Body of pancreas (tissue), 4 donors: ENCODE measurements around the gene GPC1. TPM values are rescaled to one million over a fixed set of nuclear protein-coding genes. Genes with fewer than 3 reads are reported as not detected.
A peak's percentile ranks its signal among the peaks of the same experiment; 100 is the strongest.

Source experiments
- ATAC-seq: fragments of 150-250 bp; one replicate; pipeline ENCODE4 v1.9.1; 2016
- DNase-seq, 4 donors: peaks; one replicate each; pipeline ENCODE4 v3.0.0-alpha.2; 2019
- H3K27ac ChIP-seq, 4 donors: fragments of 200-600 bp; sonication (generic); 1 replicate in 3 of 4; 2 replicates in 1 of 4; pipeline versions ENCODE4 v1.5.1 to v1.6.1; 2016 to 2019; ENCODE audit warnings: mild to moderate bottlenecking in 1 of 4, mixed read lengths in 1 of 4, moderate library complexity in 1 of 4
- H3K27me3 ChIP-seq, 2 donors: fragments of 200-600 bp; sonication (generic); one replicate each; pipeline ENCODE4 v1.6.0; 2016; ENCODE audit warnings: mild to moderate bottlenecking in 1 of 2
- H3K36me3 ChIP-seq, 2 donors: fragments of 200-600 bp; sonication (generic); replicated peaks in 1 of 2; 2 replicates each; pipeline ENCODE4 v1.5.1; 2016; ENCODE audit warnings: low read depth in 2 of 2; ENCODE audit not compliant: insufficient read depth in 1 of 2
- H3K4me1 ChIP-seq: fragments of 200-600 bp; sonication (generic); one replicate; pipeline ENCODE4 v1.6.0; 2016
- H3K4me3 ChIP-seq, 2 donors: fragments of 200-600 bp; sonication (generic); 1 replicate in 1 of 2; 2 replicates in 1 of 2; pipeline ENCODE4 v1.5.1; 2016 to 2019
- H3K9me3 ChIP-seq, 3 donors: fragments of 200-600 bp; sonication (generic); 1 replicate in 2 of 3; 2 replicates in 1 of 3; pipeline ENCODE4 v1.5.1; 2016
- POLR2A ChIP-seq, 3 donors: fragments of 450-650 bp; IDR thresholded peaks; one replicate each; pipeline ENCODE4 v1.6.1; 2016; ENCODE audit warnings: antibody characterized with exemption in 3 of 3, mild to moderate bottlenecking in 2 of 3
- WGBS, 2 donors: methylation state at CpG; one replicate each; pipeline ENCODE4 v1.1.5; 2017; 5-methylcytosine and 5-hydroxymethylcytosine counted together
- intact Hi-C: fragments of 100-400 bp; cut with DNase I; formaldehyde crosslinking; loops from one replicate; pipeline ENCODE4 v1.15.1; 2023
- total RNA-seq, 2 donors: library from RNA; depleted of rRNA; stranded (reverse); fragments of >200 nt; gene quantifications; one replicate each; pipeline ENCODE4 v1.1.0, GENCODE V29; 2016
- TF ChIP-seq, protein P1 (sequence below), 7 experiments: fragments of 450-650 bp in 4 of 7; fragments of 200-600 bp in 3 of 7; sonication (generic) in 3 of 7; IDR thresholded peaks; one replicate each; pipeline ENCODE4 v1.5.1; 2016 to 2019; ENCODE audit warnings: antibody characterized with exemption in 7 of 7

GPC1 gene
- total RNA-seq, 2 donors from 2014 or later: 23.3 to 30.7 TPM

DNA sequence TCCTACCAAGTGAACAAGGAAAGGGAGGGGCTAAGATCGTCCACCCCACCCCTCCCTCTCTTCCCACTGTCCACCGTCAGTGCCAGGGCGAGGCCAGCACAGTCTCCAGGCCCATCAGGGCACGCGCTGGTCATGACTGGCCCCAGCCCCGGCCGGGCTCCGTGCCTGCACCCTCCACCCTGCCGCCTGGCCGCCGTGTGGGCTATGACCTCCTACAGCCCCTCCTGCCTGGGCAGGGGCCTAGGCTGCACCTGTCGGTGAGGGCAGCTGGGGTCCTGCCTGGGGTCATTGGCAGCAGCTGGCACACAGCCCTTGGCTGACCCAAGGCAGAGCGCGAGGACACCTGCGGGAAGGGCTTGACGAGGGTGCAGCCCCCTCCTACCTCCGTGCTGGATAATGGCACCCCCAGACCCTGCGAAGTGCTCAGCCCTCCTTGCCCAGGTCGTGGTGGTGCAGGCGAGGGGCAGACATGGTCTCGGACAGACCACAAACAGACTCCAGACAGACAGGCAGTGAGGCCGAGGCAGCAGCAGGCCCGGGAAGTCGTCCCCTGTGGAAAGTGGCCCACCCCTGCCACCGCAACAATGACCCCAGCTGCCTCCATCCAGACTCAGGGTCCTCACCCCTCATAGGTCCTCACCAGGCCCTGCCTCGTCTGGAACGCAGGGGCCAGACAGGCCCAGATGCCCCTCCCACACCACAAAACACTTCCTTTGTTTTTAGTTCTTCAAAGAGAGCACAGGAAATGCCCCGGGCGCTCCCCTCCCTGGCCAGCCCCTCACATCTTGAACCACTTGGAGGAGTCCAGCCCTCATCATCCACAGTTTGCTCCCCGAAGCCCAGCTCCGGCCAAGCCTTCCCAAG lies 43.1 kb upstream of the GPC1 start:
- DNase-seq: peak in 2 of 4 donors; percentile 2 to 7
- H3K4me1 ChIP-seq: no peaks in the 10 kb centered on the region
- no peaks in the 10 kb centered on the region for H3K36me3 ChIP-seq
- no peaks in the 10 kb centered on the region for H3K9me3 ChIP-seq
- no peaks in the 10 kb centered on the region for H3K27me3 ChIP-seq
- WGBS, 2 donors: 79 to 82% methylated on average over 11 to 30 of the region's 31 CpGs
- H3K4me3 ChIP-seq: no peak overlapping the region
- intact Hi-C loops: no loop called here
- no peak for TF ChIP-seq POLR2A (IDR thresholded peaks at IDR 0.05)
- TF ChIP-seq, protein P1, sequence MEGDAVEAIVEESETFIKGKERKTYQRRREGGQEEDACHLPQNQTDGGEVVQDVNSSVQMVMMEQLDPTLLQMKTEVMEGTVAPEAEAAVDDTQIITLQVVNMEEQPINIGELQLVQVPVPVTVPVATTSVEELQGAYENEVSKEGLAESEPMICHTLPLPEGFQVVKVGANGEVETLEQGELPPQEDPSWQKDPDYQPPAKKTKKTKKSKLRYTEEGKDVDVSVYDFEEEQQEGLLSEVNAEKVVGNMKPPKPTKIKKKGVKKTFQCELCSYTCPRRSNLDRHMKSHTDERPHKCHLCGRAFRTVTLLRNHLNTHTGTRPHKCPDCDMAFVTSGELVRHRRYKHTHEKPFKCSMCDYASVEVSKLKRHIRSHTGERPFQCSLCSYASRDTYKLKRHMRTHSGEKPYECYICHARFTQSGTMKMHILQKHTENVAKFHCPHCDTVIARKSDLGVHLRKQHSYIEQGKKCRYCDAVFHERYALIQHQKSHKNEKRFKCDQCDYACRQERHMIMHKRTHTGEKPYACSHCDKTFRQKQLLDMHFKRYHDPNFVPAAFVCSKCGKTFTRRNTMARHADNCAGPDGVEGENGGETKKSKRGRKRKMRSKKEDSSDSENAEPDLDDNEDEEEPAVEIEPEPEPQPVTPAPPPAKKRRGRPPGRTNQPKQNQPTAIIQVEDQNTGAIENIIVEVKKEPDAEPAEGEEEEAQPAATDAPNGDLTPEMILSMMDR (IDR thresholded peaks at IDR 0.05): no peak
- ATAC-seq: no peak
- H3K27ac ChIP-seq: no peak overlapping the region

DNA sequence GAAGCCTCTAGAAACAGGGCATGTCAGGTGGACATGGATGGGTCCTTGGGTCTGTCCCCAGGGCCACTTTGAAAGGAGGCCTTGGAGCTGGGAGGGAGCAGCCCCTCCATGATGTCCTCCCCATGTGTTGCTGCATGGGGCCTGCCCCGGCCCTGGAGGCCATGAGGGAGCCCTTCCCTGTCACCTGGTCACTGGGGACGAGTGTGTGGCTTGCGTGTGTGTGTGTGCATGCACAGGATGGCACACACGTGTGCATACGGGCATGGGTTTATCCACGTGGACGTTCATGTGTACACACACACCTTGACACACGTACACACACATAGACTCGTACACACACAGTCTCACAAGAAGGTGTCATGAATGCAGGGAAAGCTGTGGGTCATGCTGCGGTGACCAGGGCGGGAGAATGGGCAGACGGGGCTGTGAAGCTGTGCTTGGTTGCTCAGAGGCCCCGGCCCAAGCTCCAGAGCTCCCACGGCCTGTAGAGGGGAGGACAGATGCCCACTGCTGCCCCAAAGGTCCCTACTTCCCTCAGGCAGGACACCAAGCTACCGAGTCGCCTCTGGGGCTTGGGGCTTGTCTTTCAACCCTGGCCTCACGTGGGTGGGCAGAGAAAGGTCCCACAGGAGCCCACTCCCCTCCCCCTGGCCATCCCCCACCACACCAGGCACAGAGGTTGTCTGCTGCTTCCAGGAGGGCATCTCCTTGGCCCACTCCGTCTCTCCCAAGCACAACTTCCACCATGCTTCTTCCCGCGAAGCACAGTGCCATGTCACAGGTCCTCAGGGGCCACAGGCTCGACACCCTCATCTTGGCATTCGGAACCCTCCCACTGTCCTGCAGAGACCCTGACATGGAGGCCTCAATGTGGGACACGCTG lies 42.3 kb upstream of the GPC1 start:
- no peaks in the 10 kb centered on the region for H3K4me1 ChIP-seq
- TF ChIP-seq, protein P1 (IDR thresholded peaks at IDR 0.05): no peak
- no peak for TF ChIP-seq POLR2A (IDR thresholded peaks at IDR 0.05)
- ATAC-seq (no peak), DNase-seq (peak in 3 of 4 donors; percentile 0 to 5 (median 3))
- no peaks in the 10 kb centered on the region for H3K36me3 ChIP-seq
- 76 to 79% methylated on average over 16 to 23 of the region's 23 CpGs for WGBS, 2 donors
- no peaks in the 10 kb centered on the region for H3K9me3 ChIP-seq
- H3K4me3 ChIP-seq: no peak overlapping the region
- H3K27ac ChIP-seq: no peak overlapping the region
- intact Hi-C loops: no loop called here
- H3K27me3 ChIP-seq: no peaks in the 10 kb centered on the region

DNA sequence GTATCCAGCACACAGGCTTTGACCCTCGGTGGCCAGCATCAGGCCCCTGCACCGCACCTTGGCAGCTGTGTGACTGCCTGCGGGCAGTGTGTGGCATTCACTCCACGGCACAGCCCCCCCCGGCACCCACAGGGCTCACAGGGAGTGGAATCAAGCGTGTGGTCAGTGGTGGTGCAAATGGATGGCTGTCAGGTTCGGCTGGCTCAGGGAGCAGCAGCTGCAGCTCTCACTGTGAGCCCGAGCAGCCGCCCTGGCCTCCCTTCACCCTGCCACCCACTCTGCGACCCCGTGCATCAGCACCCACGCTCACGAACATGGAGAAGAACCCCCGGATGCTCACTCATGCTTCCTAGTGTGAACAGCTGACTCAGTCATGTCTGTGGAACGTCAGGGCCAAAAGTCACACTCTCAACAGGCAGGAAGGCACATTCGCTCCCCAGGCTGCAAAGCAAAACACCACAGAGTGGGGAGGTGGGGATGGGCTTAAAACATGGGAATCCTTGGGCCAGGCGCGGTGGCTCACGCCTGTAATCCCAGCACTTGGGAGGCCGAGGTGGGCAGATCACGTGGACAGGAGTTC lies 41.5 kb upstream of the GPC1 start:
- 79 to 84% methylated on average over 15 to 21 of the region's 21 CpGs for WGBS, 2 donors

DNA sequence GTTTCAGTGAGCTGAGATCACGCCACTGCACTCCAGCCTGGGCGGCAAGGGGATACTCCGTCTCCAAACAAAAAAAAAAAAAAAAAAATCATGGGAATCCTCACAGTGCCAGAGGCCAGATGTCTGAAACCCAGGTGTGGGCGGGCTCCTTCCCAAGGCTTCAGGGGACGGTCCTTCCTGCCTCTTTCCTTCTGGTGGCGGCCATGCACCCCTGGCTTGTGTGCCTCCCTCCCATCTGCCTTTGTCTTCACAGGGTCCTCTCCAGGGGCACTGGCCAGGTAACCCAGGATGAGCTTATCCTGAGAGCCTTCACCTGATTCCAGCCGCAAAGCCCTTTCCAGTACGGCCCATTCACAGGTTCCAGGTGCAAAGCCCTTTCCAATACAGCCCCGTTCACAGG lies 40.9 kb upstream of the GPC1 start:
- peak in 2 of 4 donors; percentile 1 to 3 for DNase-seq
- intact Hi-C loops: no loop called here

More for the DNA sequence above, 41.5 kb upstream of the GPC1 start:
- Histone ChIP-seq H3K4me3 (no peak overlapping the region), H3K36me3 (no peaks in the 10 kb centered on the region), H3K9me3 (no peaks in the 10 kb centered on the region), H3K27ac (no peak overlapping the region), H3K4me1 (no peaks in the 10 kb centered on the region), H3K27me3 (no peaks in the 10 kb centered on the region)
- ATAC-seq (no peak), DNase-seq (peak in 3 of 4 donors; percentile 1 to 7 (median 2))
- TF ChIP-seq POLR2A (IDR thresholded peaks at IDR 0.05): no peak
- TF ChIP-seq, protein P1 (IDR thresholded peaks at IDR 0.05): no peak
- intact Hi-C loops: no loop called here

More for the DNA sequence above, 40.9 kb upstream of the GPC1 start:
- H3K27ac ChIP-seq: no peak overlapping the region
- no peaks in the 10 kb centered on the region for H3K4me1 ChIP-seq
- no peak overlapping the region for H3K4me3 ChIP-seq
- H3K36me3 ChIP-seq: no peaks in the 10 kb centered on the region
- H3K27me3 ChIP-seq: no peaks in the 10 kb centered on the region
- WGBS, 2 donors: 94 to 96% methylated on average over 9 of the region's 9 CpGs
- no peaks in the 10 kb centered on the region for H3K9me3 ChIP-seq
- no peak for ATAC-seq
- TF ChIP-seq, protein P1 (IDR thresholded peaks at IDR 0.05): no peak
- no peak for TF ChIP-seq POLR2A (IDR thresholded peaks at IDR 0.05)
